Glutamatergic neuron (in vitro differentiated cells): Measurements from ENCODE around the gene CCDC85B. TPM values are rescaled to one million over a fixed set of nuclear protein-coding genes. Genes with fewer than 3 reads are reported as not detected.

ENCODE experiments used
- DNase-seq: peaks from one replicate; pipeline ENCODE4 v3.0.0; 2022
- H3K27ac Mint-ChIP-seq: one replicate; pipeline ENCODE4 v1.8.0; 2020; ENCODE audit warnings: mild to moderate bottlenecking, mixed read lengths, inconsistent platforms; ENCODE audit not compliant: unreplicated experiment
- H3K27me3 Mint-ChIP-seq: one replicate; pipeline ENCODE4 v1.8.0; 2020; ENCODE audit warnings: mild to moderate bottlenecking, moderate library complexity, mixed read lengths, inconsistent platforms; ENCODE audit not compliant: unreplicated experiment
- H3K36me3 Mint-ChIP-seq: one replicate; pipeline ENCODE4 v1.8.0; 2020; ENCODE audit warnings: mild to moderate bottlenecking, mixed read lengths, inconsistent platforms; ENCODE audit not compliant: unreplicated experiment
- H3K4me1 Mint-ChIP-seq: one replicate; pipeline ENCODE4 v1.8.0; 2020; ENCODE audit warnings: mild to moderate bottlenecking, low read depth, mixed read lengths, inconsistent platforms; ENCODE audit not compliant: unreplicated experiment
- H3K4me3 Mint-ChIP-seq: one replicate; pipeline ENCODE4 v1.8.0; 2020; ENCODE audit warnings: mild to moderate bottlenecking, mixed read lengths, inconsistent platforms; ENCODE audit not compliant: unreplicated experiment
- H3K9me3 Mint-ChIP-seq: one replicate; pipeline ENCODE4 v1.8.0; 2020; ENCODE audit warnings: mild to moderate bottlenecking, moderate library complexity, mixed read lengths, inconsistent platforms; ENCODE audit not compliant: unreplicated experiment
- total RNA-seq: library from RNA; stranded (reverse); fragmentation: NEBNext Ultra II Directional; extraction: Animal tissue kit (Norgen Biotek cat#: 25700); gene quantifications from one replicate; pipeline ENCODE4 v1.2.1, GENCODE V29; 2021; ENCODE audit not compliant: unreplicated experiment
- TF ChIP-seq, protein P1 (sequence below): fragments of 200-600 bp; sonication (generic); IDR thresholded peaks from one replicate; pipeline ENCODE4 v1.5.0; 2021; ENCODE audit not compliant: partially characterized antibody, unreplicated experiment

Gene CCDC85B
- total RNA-seq, 1 donor from 2014 or later = 23.6 TPM

DNA sequence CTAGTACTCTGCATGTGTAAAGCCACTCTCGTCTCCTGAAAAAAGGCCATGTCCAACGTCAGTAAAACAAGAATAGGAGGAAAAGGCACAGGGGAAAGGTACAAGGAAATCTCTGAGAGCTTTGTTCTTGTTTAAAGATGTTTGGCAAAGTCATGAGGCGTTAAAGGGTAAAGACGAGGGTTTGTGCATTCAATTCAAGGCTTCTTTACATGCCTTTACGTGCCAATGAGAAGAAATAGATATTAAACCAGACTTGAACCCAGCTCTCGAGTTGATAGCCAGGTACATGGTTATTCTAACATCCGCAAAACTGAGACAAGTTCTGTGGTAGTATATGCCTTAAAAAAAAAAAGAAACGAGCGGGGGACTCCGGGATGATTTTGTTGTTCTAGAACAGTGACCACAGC, 31.8 kb upstream of the CCDC85B start:
- H3K27ac Mint-ChIP-seq = peak overlapping the region; percentile 98
- TF ChIP-seq, protein P1, sequence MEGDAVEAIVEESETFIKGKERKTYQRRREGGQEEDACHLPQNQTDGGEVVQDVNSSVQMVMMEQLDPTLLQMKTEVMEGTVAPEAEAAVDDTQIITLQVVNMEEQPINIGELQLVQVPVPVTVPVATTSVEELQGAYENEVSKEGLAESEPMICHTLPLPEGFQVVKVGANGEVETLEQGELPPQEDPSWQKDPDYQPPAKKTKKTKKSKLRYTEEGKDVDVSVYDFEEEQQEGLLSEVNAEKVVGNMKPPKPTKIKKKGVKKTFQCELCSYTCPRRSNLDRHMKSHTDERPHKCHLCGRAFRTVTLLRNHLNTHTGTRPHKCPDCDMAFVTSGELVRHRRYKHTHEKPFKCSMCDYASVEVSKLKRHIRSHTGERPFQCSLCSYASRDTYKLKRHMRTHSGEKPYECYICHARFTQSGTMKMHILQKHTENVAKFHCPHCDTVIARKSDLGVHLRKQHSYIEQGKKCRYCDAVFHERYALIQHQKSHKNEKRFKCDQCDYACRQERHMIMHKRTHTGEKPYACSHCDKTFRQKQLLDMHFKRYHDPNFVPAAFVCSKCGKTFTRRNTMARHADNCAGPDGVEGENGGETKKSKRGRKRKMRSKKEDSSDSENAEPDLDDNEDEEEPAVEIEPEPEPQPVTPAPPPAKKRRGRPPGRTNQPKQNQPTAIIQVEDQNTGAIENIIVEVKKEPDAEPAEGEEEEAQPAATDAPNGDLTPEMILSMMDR = no peak
- H3K36me3 Mint-ChIP-seq = peaks cover 4% of the 10 kb centered on the region
- peaks cover 16% of the 10 kb centered on the region for H3K4me1 Mint-ChIP-seq
- peaks cover 36% of the 10 kb centered on the region for H3K27me3 Mint-ChIP-seq
- peaks cover 38% of the 10 kb centered on the region for H3K9me3 Mint-ChIP-seq
- DNase-seq = no peak
- H3K4me3 Mint-ChIP-seq = peak overlapping the region; percentile 98

DNA sequence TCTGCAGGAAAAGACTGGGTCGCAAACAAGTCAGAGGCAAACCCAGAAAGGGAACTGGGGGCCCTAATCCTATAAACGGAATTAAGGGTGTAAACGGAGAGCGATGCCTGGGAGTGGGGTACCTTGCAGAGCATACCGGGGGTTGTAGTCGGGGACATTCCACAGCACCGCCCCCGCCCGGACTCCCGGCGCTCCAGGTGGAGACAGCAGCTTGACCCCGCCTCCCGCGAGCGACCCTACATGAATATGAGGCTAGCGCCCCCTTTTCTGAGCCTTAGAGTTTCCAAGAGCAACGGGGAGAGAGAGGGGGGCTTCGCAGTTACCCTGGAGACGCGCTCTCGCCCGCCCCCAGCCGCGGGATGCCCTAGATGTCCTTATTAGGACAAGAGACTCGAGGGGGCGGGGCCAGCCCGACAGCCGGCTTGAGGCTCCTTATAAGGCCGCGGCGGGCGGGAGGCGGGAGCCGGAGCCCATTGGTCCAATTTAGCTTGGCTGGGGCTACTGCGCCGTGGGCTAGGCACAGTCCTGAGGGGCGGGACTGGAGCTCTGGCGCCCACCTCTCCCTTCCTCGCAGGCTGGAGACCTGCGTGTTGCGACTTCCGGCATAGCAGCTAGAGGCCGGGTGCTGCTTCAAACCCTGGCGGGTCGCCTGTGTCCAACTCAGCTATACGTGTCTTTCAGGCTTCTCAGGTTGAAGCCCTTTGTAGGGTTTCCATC, 31.2 kb upstream of the CCDC85B start:
- peak; percentile 99 for DNase-seq
- H3K4me1 Mint-ChIP-seq = peaks cover 16% of the 10 kb centered on the region
- peaks cover 4% of the 10 kb centered on the region for H3K36me3 Mint-ChIP-seq
- TF ChIP-seq, protein P1 = no peak
- H3K27ac Mint-ChIP-seq = peak overlapping the region; percentile 99
- H3K27me3 Mint-ChIP-seq = peaks cover 36% of the 10 kb centered on the region
- peaks cover 35% of the 10 kb centered on the region for H3K9me3 Mint-ChIP-seq
- H3K4me3 Mint-ChIP-seq = peak overlapping the region; percentile 98

DNA sequence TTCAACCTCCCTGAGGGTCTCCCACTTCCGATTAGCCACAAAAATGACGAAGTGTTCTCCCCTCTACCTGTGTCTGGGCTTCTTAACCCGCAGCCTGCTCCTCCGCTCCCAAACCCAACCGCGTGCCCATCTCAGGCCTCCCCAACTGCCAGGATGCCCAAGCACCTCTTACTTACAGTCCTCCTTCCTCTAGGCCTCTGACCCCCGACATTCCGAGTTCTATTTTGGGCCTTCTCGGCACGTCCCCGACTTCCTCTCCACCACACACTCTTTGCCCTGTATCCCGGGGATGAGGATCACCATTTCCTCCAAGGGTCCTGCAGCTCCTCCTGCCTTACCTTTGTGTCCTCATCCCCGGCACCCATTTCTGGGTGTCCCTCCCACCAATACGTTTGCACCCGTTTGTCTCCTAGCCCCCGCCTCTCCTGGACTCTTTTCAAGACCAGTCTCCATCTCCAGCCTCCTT, 30.6 kb upstream of the CCDC85B start:
- peaks cover 4% of the 10 kb centered on the region for H3K36me3 Mint-ChIP-seq
- peaks cover 36% of the 10 kb centered on the region for H3K27me3 Mint-ChIP-seq
- H3K4me1 Mint-ChIP-seq = peaks cover 11% of the 10 kb centered on the region
- DNase-seq = no peak
- H3K4me3 Mint-ChIP-seq = peak overlapping the region; percentile 98
- H3K27ac Mint-ChIP-seq = peak overlapping the region; percentile 99
- peaks cover 35% of the 10 kb centered on the region for H3K9me3 Mint-ChIP-seq
- TF ChIP-seq, protein P1 = no peak

DNA sequence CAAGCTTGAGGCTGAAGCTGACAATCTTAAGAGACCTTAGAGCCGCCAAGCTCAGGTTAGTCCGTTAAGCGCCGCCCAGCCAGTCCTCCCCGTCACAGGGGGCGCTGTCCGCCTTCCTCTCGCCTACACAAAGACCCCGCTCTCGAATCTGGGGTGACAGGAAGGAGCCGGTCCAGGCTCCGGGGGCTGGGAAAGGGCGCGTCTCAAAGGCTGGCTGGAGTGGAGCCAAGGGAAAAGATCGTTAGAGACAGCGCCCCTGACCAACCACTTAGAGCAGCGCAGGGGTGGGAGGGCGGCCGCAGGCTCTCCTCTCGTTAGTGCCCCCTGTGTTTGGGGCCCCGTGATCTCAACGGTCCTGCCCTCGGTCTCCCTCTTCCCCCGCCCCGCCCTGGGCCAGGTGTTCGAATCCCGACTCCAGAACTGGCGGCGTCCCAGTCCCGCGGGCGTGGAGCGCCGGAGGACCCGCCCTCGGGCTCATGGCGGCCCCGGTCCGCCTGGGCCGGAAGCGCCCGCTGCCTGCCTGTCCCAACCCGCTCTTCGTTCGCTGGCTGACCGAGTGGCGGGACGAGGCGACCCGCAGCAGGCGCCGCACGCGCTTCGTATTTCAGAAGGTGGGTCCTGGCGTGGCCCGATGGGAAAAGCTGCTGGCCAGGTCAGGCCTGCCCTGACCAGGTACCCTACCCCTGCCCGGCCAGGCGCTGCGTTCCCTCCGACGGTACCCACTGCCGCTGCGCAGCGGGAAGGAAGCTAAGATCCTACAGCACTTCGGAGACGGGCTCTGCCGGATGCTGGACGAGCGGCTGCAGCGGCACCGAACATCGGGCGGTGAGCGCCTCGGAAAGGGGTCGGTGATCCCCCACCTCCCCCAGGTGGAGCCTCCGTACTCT, 30.0 kb upstream of the CCDC85B start, which contains the start of gene MUS81:
Gene MUS81 (plus strand): TSS at position 156 of the 887 bp plus-strand sequence. CDS start 321 bp downstream, at position 477.
- peak; percentile 98 for DNase-seq
- Mint-ChIP-seq H3K4me3 (peak within 1 kb of the TSS; percentile 98), H3K27ac (peak within 1 kb of the TSS; percentile 99), H3K27me3 (peaks cover 41% of the 10 kb centered on the region), H3K4me1 (peaks cover 10% of the 10 kb centered on the region), H3K36me3 (peaks cover 4% of the 10 kb centered on the region), H3K9me3 (peaks cover 35% of the 10 kb centered on the region)
- TF ChIP-seq, protein P1 = peak; percentile 83
